GM18870 (cell line): ENCODE results near the gene PACRGL.
"Not testable (repeated sequence)": the region's sequence is repeated elsewhere in the genome, so short reads cannot be mapped to it uniquely, and the experiment has no call there.

Source experiments
- ATAC-seq: cut with Tn5 transposase; IDR thresholded peaks from one replicate; pipeline ENCODE4 v1.9.1; 2021; ENCODE audit warnings: moderate library complexity; ENCODE audit not compliant: unreplicated experiment

PACRGL gene

DNA sequence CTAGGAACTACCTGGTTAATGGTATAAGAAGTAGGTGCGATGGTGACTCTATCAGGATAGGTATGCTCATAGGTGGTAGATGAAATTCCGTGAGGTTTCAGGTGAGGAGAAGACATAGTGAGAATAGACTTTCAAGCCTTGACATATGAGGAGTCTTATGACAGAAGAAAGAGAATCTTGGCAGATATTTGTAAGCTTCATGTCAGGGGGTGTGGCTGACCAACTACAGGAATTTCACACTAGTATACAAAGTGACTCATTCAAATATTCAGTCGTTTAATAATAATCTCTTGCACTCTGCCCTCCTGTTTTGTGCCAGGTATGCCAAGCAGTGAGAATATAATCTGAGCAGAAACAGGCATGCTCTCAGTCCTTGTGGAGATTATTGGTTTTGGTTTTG lies 22.8 kb downstream of the PACRGL start:
- ATAC-seq = no peak

DNA sequence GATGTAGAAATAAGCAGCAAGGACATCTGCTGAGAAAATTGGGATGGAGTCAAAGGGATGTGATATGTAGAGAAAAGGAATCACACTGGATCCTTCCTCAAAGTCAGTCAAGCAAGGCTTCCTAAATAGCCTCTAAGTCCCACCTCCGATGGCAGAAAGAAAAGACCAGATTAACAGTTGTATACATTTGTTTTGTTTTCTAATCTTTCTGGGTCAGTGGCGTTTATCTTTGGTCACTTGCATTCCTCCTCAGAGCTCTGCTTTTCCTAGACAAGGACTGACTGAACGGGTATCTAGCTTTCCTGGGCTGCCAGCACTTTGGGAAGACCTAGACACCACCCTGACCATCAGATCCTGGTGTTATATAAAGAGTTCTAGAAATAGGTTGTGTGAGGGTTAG lies 23.2 kb downstream of the PACRGL start:
- ATAC-seq = no peak

DNA sequence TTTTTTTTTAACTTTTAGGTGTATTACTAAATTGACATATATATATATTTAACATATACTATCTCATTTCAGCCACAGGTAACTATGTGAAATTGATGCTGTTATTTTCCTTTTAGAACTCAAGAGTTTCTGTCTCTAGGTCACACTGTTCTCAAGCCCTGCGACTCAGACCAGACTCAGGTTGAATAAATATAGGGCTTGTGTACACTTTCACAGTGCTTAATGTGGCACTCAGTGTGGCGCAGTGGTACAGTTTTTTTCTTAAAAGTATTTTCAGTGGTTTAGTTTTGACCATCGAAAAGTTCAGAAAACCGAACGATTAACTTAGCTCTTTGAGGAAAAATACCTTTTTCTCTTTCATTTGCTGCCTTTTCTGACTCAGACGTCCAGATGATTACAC lies 24.7 kb downstream of the PACRGL start:
- ATAC-seq = peak; percentile 97

DNA sequence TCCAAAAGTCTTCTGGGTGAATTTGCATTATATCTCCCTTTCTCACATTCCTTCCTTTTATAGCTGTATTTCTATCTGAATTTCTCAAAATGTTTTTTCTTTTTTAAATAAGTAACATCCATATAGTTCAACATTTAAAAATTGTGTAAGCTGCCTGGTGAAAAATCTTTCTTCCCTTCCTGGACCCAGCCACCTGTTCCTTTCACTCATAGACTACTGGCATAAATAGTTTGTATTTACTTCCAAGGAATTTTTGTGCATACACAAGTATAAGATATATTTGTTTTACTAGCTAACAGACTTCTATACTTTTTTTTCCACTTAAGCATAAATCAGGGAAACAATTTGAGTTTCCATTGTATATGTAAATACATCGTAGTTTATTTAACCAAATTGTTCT lies 35.7 kb downstream of the PACRGL start:
- ATAC-seq = no peak

DNA sequence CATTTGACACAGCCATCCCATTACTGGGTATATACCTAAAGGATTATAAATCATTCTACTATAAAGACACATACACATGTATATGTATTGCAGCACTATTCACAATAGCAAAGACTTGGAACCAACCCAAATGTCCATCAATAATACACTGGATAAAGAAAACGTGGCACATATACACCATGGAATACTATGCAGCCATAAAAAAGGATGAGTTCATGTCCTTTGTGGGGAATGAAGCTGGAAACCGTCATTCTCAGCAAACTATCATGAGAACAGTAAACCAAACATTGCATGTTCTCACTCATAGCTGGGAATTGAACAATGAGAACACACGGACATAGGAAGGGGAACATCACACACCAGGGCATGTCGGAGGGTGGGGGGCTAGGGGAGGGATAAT lies 45.7 kb downstream of the PACRGL start:
- ATAC-seq = not testable (repeated sequence)

DNA sequence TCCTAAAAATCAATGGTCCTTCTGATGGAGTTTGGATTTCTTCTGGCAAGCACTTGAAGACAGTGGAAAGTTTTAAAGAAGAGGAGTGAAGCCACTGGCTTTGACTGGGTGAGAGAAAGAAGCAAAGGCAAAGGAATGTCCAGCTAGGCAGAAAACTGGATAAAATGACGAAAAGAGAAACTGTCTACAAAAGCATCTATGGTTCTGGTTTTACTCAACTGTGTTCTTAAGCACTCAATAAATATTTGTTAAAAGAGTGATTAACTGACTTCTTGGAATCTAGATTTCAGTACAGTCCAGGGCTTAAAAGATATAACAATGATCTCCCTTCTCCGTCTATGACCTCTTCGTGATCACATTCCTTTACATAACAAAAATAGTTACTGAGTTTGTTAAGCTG lies 52.4 kb downstream of the PACRGL start:
- no peak for ATAC-seq

DNA sequence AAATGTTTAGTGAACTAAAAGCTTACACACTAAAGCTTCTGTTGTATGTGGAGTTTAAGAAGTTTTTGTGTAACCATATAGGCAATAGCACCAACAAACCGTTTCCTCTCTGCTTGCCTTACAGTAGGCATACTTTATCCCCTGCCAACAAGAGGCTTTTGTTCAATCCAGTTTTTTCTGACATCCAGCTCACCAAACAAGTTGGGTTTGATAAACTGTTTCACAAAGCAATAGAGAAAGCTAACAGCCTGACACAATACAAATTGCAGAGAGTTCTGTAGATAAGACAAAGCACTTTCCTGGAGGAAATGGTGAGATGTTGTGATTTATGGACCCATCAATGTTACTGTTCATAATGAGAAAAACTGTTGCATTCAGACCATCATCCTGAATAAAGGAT lies 53.8 kb downstream of the PACRGL start:
- ATAC-seq = no peak

DNA sequence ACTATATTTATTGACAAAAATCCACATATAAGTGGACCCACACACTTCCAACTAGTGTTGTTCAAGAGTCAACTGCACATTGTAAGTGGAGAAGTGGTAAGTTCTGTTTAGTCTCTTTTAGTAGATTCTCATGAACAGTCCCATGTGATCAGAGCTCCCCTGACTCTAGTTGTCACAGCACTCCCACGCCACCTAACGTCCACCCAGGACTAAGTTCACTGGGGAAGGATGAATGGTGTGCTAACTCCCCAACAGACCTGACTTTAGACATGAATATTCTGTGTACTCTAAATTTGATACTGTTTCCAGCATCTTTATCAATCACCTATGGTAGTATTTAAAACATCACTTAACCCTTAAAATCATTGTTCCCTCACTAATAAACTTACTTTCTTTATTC lies 59.8 kb downstream of the PACRGL start:
- no peak for ATAC-seq

DNA sequence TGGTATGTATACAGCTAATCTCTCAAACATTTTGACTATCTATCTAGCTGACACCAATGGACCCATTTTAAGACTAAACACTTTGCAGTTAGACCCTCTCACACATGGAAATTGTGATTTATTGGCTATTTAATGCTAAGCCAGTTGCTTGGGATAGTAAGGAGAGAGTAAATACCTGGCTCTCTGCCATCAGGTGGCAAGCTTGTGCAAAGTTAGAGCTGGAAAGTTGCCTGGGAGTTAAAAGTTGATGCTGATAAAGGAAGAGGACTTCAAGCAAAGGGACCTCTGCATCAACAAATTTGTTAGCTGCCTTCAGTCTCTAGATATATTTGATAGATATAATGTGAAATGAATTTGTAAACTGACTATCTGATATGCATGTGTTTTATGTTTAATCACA lies 61.1 kb downstream of the PACRGL start:
- no peak for ATAC-seq

DNA sequence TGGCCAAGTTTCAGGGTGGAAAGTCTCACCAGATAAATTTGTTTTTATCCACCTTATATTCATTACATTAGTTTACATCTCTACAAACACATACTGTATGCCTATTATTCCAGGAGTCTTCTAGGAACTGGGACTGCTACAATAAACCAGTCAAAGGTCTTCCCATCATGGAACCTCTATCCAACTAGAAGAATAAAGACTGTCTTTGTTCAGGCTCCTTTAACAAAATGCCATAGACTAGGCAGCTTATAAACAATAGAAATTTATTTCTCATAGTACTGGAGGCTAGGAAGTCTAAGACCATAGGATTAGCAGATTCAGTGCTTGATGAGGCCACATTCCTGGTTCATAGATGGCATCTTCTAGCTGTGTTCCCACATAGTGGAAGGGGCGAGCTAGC lies 61.6 kb downstream of the PACRGL start:
- ATAC-seq = no peak

DNA sequence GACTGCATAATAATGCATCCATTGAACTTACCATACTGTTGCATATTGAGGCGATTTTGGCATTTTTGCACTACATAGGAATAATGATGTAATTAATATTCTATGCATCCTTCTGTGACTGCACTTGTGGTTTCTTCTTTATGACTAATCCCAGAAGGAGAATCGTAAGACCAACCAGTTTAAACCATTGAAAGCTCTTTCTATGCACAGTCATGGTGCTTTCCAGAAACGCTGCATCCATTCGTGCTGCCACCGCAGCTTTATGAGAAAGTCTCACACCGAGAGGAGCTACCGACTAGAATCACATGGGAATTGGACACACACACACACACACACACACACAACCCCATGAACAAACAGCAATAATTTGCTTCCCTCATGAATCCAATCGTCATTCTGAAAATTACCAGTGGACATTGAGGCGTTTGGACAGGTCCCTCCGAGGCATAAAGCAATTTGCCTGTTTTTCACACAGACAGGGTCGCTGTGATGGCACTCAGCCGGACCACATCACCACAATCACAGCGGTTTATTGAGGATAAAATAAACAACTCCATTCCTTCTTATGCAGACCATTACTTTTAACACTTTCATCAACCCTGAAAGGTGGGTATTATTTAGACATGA lies 64.2 kb downstream of the PACRGL start:
- no peak for ATAC-seq

DNA sequence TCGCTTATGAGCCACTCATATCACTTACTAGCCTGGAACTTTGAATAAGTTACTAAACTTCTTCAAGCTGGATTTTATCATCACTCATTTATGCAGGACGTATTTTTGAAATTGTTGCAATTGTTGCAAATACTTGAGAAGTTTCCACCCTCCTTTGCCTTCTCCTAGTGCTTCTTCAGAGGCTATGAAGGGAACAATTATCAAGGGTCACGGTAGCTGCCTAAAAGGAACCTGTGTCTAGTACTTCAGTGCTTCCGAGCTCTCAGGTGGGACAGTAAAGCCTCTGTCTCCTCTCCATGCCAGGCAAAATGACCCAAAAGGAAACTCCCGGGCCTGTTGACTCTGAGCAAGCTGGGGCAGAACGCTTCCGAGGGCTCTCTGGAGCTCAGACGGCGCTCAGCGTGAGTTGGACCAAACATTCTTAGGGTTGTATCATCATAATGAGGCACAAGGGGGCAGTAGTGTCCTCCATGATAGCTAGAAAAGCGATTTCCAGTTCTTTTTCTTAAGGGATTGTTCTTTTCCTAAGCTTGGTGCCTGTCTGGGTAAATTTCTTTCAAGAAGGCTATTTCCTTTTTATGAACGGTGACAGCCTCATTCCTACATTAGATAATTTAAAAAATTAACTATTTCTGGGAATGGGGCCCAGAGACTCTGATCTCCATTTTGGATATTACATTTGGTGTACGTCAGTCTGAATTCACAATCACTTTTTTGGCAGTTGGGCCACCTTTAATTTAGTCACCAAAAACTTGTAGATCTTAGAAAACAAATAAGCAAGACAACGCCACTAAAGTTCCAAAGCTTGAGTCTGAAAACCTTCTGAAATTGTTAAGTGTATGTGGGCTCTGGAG lies 73.1 kb downstream of the PACRGL start:
- peak; percentile 81 for ATAC-seq

DNA sequence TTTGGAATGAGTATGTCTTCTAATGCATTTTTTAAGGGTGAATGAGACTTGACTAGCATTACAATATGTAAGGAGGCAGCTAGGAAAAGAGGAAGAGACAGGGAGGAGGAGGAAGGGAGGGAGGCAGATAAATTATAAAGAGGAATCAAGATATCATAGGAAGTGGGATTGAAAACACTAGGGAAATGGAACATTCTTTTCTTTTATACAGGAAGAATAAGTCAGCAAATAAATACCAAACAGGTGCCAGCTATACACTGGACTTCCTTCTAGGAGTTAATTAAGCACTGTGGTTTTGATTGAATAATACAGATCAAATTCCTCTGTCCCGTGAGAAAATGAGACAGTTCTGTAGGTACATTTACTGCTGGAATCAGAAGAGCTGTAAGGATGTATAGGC lies 78.6 kb downstream of the PACRGL start:
- ATAC-seq = no peak

DNA sequence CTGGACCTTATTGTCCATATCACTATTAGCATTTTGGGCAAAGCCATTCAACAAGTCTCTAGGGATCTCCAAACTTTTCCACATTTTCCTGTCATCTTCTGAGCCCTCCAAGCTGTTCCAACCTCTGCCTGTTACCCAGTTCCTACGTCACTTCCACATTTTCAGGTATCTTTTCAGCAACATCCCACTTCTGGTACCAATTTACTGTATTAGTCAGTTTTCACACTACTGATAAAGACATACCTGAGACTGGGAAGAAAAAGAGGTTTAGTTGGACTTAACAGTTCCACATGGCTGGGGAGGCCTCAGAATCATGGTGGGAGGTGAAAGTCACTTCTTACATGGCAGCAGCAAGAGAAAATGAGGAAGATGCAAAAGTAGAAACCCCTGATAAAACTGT lies 82.9 kb downstream of the PACRGL start:
- ATAC-seq = not testable (repeated sequence)

DNA sequence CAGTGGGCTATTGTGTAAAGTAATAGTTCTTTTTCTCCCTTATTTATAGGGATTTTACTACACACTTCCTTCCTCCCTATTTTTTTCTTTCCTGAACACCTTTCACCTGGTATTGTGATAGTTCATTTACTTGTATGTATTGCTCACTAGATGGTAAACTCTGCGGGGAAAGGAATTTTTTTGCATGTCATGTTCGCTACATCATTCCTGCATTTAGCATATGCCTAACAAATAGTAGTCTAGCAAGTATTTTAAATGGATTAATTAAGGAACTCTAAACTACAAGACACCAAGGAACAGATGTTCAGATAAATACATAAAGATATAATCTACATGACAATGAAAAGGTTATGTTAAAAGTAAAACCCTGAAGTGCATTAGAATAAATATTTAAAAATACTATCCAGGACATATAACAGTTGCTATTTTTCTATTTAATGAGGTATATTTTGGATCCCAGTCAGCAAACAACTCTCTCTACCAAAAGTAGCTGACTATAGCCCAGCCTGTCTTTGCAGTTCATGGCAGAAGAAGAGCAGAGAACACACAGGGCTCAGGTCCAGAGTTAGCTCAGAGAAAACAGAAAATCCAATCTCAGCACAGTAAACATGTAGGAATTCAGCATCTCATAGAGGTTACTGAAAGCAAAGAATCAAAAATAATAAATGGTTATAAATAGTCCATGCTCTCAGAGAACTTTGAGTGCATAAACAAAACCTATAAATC lies 87.8 kb downstream of the PACRGL start:
- no peak for ATAC-seq
